GM12878 (cell line): ENCODE data around the gene KCNAB2. TPM values are rescaled to one million over a fixed set of nuclear protein-coding genes. Genes with fewer than 3 reads are reported as not detected.

ENCODE experiments used
- ATAC-seq: fragments of 200-7000 bp; cut with Tn5 transposase; 3 replicates; pipeline ENCODE4 v1.9.1; 2020; ENCODE audit warnings: mild to moderate bottlenecking, moderate library complexity
- BruUV-seq: library from RNA; stranded (reverse); fragments of 400-500 nt; replicated peaks from 2 replicates; lab custom pipeline; 2021; lab: Mats Ljungman, UMichigan
- CTCF ChIA-PET: fragments of 300-600 bp; sonication (Branson Sonifier 250); formaldehyde crosslinking; extraction: SDS; loops from one replicate; lab custom pipeline; 2021; ENCODE audit warnings: inconsistent platforms; lab: Yijun Ruan, JAX
- POLR2A ChIA-PET: fragments of 350-600 bp; formaldehyde crosslinking; extraction: SDS; loops from one replicate; lab custom pipeline; 2021; ENCODE audit warnings: inconsistent platforms; lab: Charles Lee
- RAD21 ChIA-PET: fragments of 300-600 bp; sonication (Branson Sonifier 250); formaldehyde crosslinking; loops from one replicate; lab custom pipeline; 2023; ENCODE audit warnings: antibody characterized with exemption; ENCODE audit not compliant: unreplicated experiment; lab: Charles Lee
- SMC1A ChIA-PET: fragments of 300-600 bp; sonication (Branson Sonifier 250); formaldehyde crosslinking; loops from one replicate; lab custom pipeline; 2023; ENCODE audit not compliant: unreplicated experiment, uncharacterized antibody; lab: Charles Lee
- DNase-seq: peaks from one replicate; pipeline ENCODE4 v3.0.0-alpha.2; 2011; ENCODE audit warnings: low read depth, low spot score
- FAIRE-seq: peaks from 3 replicates; lab custom pipeline; 2011; peaks lifted over from hg19 to GRCh38; lab: Jason Lieb, UNC
- H2AFZ ChIP-seq: 2 replicates; pipeline ENCODE4 v1.6.0; 2011; ENCODE audit warnings: low read depth, low read length, control low read depth; ENCODE audit not compliant: control insufficient read depth
- H3K27ac ChIP-seq: 2 replicates; pipeline ENCODE4 v1.5.1; 2011; ENCODE audit warnings: control low read depth; ENCODE audit not compliant: control insufficient read depth, insufficient read depth
- H3K27me3 ChIP-seq, 2 experiments: replicated peaks in 1 of 2; 2 replicates each; pipeline versions ENCODE4 v1.6.0 to v1.6.1; 2011; ENCODE audit warnings: low read length in 1 of 2; ENCODE audit not compliant: control insufficient read depth in 2 of 2, insufficient read depth in 2 of 2
- H3K36me3 ChIP-seq, 2 experiments: 2 replicates each; pipeline ENCODE4 v1.5.1; 2011; ENCODE audit warnings: low read length in 1 of 2; ENCODE audit not compliant: control insufficient read depth in 2 of 2, insufficient read depth in 2 of 2
- H3K4me1 ChIP-seq: 2 replicates; pipeline ENCODE4 v1.6.1; 2011; ENCODE audit warnings: mild to moderate bottlenecking, low read length, moderate library complexity, mixed read lengths; ENCODE audit not compliant: control insufficient read depth, insufficient read depth
- H3K4me2 ChIP-seq: 2 replicates; pipeline ENCODE4 v1.6.0; 2011; ENCODE audit warnings: control low read depth; ENCODE audit not compliant: control insufficient read depth, insufficient read depth
- H3K4me3 ChIP-seq: fragments of 200-600 bp; sonication (generic); 2 replicates; pipeline ENCODE4 v1.5.1; 2016
- H3K79me2 ChIP-seq: 2 replicates; pipeline ENCODE4 v1.6.0; 2011; ENCODE audit warnings: low read length; ENCODE audit not compliant: control insufficient read depth, insufficient read depth
- H3K9ac ChIP-seq: 2 replicates; pipeline ENCODE4 v1.8.0; 2011; ENCODE audit warnings: low read length, control low read depth, mixed read lengths; ENCODE audit not compliant: control insufficient read depth, insufficient read depth
- H3K9me3 ChIP-seq: replicated peaks from 3 replicates; pipeline ENCODE4 v1.5.1; 2011; ENCODE audit warnings: mild to moderate bottlenecking, low read length; ENCODE audit not compliant: control insufficient read depth, insufficient read depth
- H4K20me1 ChIP-seq: 2 replicates; pipeline ENCODE4 v1.6.0; 2011; ENCODE audit not compliant: control insufficient read depth, insufficient read depth
- CBX5 ChIP-seq: sonication (generic); IDR thresholded peaks from 2 replicates; pipeline ENCODE4 v1.6.1; 2016; ENCODE audit warnings: low read depth, moderate library complexity, mild to moderate bottlenecking, inconsistent platforms
- EED ChIP-seq: sonication (generic); IDR thresholded peaks from 2 replicates; pipeline ENCODE4 v1.6.1; 2016; ENCODE audit warnings: antibody characterized with exemption, low read depth
- HCFC1 ChIP-seq: fragments of 150-350 bp; IDR thresholded peaks from 2 replicates; pipeline ENCODE4 v1.6.1; 2014; ENCODE audit warnings: low read length
- MYC ChIP-seq: IDR thresholded peaks from 2 replicates; pipeline ENCODE4 v1.6.1; 2011; ENCODE audit warnings: mild to moderate bottlenecking, low read length, moderate library complexity, inconsistent platforms; ENCODE audit not compliant: insufficient read depth, insufficient replicate concordance, insufficient read length, severe bottlenecking
- PKNOX1 ChIP-seq: fragments of 450-650 bp; IDR thresholded peaks from 2 replicates; pipeline ENCODE4 v1.6.1; 2016; ENCODE audit warnings: mild to moderate bottlenecking
- RB1 ChIP-seq: fragments of 450-650 bp; formaldehyde crosslinking; IDR thresholded peaks from 2 replicates; pipeline ENCODE4 v1.6.1; 2017; ENCODE audit warnings: mild to moderate bottlenecking, borderline replicate concordance
- RCOR1 ChIP-seq: conservative IDR thresholded peaks from 2 replicates; pipeline ENCODE4 v1.6.1; 2012; ENCODE audit warnings: low read depth, low read length, improper control_type of control experiment
- SIX5 ChIP-seq: IDR thresholded peaks from 2 replicates; pipeline ENCODE4 v1.6.1; 2011; ENCODE audit warnings: mild to moderate bottlenecking, low read depth, low read length, moderate library complexity; ENCODE audit not compliant: severe bottlenecking
- ZBTB4 ChIP-seq: fragments of 450-650 bp; formaldehyde crosslinking; IDR thresholded peaks from 2 replicates; pipeline ENCODE4 v1.4.0; 2022; ENCODE audit warnings: mild to moderate bottlenecking, moderate library complexity
- WGBS: methylation state at CpG from one replicate; pipeline ENCODE4 v1.1.6; 2016; ENCODE audit warnings: low lambda C conversion rate; ENCODE audit not compliant: insufficient replicate concordance, insufficient coverage; ENCODE audit errors: missing lambda C conversion rate; 5-methylcytosine and 5-hydroxymethylcytosine counted together
- in situ Hi-C: fragments of 300-500 bp; cut with MboI; formaldehyde crosslinking; loops from 9 replicates; pipeline ENCODE4 v1.14.3; 2018; ENCODE audit warnings: mixed read lengths
- intact Hi-C: fragments of 100-400 bp; cut with micrococcal nuclease; formaldehyde crosslinking; loops from one replicate; pipeline ENCODE4 v1.14.2; 2022; ENCODE audit not compliant: unreplicated experiment
- polyA plus RNA-seq, 11 experiments: library from polyadenylated mRNA; depleted of rRNA in 4 of 11; unstranded in 6 of 11; stranded (reverse) in 5 of 11; fragments of >200 nt; fragmentation: Nextera tagmentation in 4 of 11; fragmentation: Illumina TruSeq in 1 of 11; extraction: Ambion mirVana in 4 of 11; extraction: Trizol in 1 of 11; gene quantifications; 1 replicate in 1 of 11; 2 replicates in 10 of 11; pipeline versions ENCODE4 v1.2.1 to v1.2.3, GENCODE V29; 2011 to 2016; ENCODE audit warnings: inconsistent platforms in 2 of 11, missing spikeins in 2 of 11, low read depth in 1 of 11
- total RNA-seq, 4 experiments: library from RNA; depleted of rRNA in 3 of 4; stranded (reverse); fragments of >200 nt in 3 of 4; fragmentation: Illumina TruSeq in 1 of 4; extraction: Trizol in 1 of 4; gene quantifications; 2 replicates each; pipeline versions ENCODE4 v1.2.1 to v1.2.3, GENCODE V29; 2013 to 2021
- TF ChIP-seq, protein P1 (sequence below): fragments of 450-650 bp; IDR thresholded peaks from 2 replicates; pipeline ENCODE4 v1.6.1; 2017; ENCODE audit warnings: mild to moderate bottlenecking, moderate library complexity

KCNAB2 gene
- total and polyA plus RNA-seq, 10 of the 15 experiments (the other 5 are each of a cell fraction or from before 2014, with no cell fraction given): 2.9 to 123 (median 62.4) TPM

DNA sequence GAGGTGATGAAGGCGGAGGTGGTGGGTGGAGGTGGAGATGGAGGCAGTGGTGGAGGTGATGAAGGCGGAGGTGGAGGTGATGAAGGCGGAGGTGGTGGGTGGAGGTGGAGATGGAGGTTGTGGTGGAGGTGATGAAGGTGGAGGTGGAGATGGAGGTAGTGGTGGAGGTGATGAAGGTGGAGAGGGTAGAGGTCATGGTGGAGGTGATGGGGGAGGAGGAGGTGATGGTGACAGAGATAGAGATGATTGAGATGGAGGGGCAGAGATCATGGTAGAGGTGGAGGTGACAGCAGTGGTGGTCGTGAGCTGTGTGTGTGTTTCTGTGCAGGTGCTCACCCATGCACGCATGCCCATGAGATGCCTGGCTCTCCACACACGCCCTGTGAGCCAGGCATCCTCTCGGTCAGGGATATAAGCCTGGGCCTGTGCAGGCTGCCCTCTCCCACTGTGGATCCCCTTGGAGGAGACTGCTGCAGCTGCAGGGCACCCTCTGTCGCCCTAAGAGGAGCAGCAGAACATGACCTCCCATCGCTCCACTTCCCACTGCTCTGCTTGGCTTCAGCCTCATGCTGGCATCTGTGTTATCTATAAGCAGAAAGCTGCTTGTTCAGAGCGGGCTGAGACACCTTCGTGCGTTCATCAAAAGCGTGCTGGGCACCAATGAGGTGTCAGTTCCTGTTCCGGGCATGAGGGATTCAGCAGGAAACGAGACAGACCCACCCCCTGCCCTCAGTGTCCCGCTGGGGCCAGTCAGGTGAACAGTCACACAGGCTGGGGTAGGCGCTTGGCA is 33.0 kb upstream of the KCNAB2 start (continued):
- TF ChIP-seq, protein P1, sequence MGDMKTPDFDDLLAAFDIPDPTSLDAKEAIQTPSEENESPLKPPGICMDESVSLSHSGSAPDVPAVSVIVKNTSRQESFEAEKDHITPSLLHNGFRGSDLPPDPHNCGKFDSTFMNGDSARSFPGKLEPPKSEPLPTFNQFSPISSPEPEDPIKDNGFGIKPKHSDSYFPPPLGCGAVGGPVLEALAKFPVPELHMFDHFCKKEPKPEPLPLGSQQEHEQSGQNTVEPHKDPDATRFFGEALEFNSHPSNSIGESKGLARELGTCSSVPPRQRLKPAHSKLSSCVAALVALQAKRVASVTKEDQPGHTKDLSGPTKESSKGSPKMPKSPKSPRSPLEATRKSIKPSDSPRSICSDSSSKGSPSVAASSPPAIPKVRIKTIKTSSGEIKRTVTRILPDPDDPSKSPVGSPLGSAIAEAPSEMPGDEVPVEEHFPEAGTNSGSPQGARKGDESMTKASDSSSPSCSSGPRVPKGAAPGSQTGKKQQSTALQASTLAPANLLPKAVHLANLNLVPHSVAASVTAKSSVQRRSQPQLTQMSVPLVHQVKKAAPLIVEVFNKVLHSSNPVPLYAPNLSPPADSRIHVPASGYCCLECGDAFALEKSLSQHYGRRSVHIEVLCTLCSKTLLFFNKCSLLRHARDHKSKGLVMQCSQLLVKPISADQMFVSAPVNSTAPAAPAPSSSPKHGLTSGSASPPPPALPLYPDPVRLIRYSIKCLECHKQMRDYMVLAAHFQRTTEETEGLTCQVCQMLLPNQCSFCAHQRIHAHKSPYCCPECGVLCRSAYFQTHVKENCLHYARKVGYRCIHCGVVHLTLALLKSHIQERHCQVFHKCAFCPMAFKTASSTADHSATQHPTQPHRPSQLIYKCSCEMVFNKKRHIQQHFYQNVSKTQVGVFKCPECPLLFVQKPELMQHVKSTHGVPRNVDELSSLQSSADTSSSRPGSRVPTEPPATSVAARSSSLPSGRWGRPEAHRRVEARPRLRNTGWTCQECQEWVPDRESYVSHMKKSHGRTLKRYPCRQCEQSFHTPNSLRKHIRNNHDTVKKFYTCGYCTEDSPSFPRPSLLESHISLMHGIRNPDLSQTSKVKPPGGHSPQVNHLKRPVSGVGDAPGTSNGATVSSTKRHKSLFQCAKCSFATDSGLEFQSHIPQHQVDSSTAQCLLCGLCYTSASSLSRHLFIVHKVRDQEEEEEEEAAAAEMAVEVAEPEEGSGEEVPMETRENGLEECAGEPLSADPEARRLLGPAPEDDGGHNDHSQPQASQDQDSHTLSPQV: no peak

DNA sequence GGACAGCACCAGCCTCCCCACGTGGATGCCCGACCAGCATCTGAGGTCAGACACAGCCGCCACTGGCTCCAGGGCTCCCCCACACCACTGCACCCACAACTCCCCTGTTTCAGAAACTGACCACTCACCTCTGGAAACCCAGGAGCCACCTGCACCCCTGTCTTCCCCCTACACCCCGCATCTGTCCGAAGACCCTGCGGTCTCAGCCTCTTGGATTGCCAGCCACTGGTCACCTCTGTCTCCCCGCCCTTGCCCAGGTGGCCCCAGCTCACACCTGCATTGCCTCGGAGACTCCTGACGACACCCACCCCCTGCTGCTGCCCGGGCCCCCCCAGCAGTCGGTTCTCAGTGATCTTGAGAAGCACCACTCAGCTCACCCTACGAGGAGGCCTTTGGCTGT is 32.2 kb upstream of the KCNAB2 start:
- in situ Hi-C loops (no loop called here), intact Hi-C loops (no loop called here)
- H3K4me2 ChIP-seq: no peak overlapping the region
- no peaks in the 10 kb centered on the region for H3K27me3 ChIP-seq
- no TSS peak for BruUV-seq
- no peak for FAIRE-seq
- H3K36me3 ChIP-seq: no peaks in the 10 kb centered on the region; a peak in 1 of 4 replicates
- H2AFZ ChIP-seq: no peak overlapping the region
- peaks cover 5% of the 10 kb centered on the region; the same call in 1 of the 2 replicates for H3K4me1 ChIP-seq
- ChIA-PET CTCF (interaction anchor here (0.8 kb wide), 1 partner anchor 19 kb away, joined by 3 read pairs; no protein-coding TSS in a partner anchor), RAD21 (no interaction called here), SMC1A (no interaction called here), POLR2A (no interaction called here)
- no peak for DNase-seq
- no peak overlapping the region for H3K9ac ChIP-seq
- no peaks in the 10 kb centered on the region for H3K79me2 ChIP-seq
- ATAC-seq: no peak
- H3K27ac ChIP-seq: no peak overlapping the region
- no peak overlapping the region for H3K4me3 ChIP-seq
- no peaks in the 10 kb centered on the region for H3K9me3 ChIP-seq
- TF ChIP-seq SIX5: no peak
- TF ChIP-seq CBX5: no peak
- no peak for TF ChIP-seq EED
- no peak for TF ChIP-seq RCOR1
- TF ChIP-seq RB1: no peak
- no peak for TF ChIP-seq ZBTB4
- no peak for TF ChIP-seq PKNOX1
- no peak for TF ChIP-seq MYC
- TF ChIP-seq HCFC1: no peak
- 91% methylated on average over 11 of the region's 12 CpGs for WGBS
- H4K20me1 ChIP-seq: no peaks in the 10 kb centered on the region
